ENCODE data around the gene STX5. TPM values are rescaled to one million over a fixed set of nuclear protein-coding genes. Genes with fewer than 3 reads are reported as not detected.

STX5 gene
- total and polyA plus RNA-seq, 9 of the 15 experiments (the other 6 are each of a cell fraction or from before 2014, with no cell fraction given): 2.8 to 28.6 (median 23.7) TPM

DNA sequence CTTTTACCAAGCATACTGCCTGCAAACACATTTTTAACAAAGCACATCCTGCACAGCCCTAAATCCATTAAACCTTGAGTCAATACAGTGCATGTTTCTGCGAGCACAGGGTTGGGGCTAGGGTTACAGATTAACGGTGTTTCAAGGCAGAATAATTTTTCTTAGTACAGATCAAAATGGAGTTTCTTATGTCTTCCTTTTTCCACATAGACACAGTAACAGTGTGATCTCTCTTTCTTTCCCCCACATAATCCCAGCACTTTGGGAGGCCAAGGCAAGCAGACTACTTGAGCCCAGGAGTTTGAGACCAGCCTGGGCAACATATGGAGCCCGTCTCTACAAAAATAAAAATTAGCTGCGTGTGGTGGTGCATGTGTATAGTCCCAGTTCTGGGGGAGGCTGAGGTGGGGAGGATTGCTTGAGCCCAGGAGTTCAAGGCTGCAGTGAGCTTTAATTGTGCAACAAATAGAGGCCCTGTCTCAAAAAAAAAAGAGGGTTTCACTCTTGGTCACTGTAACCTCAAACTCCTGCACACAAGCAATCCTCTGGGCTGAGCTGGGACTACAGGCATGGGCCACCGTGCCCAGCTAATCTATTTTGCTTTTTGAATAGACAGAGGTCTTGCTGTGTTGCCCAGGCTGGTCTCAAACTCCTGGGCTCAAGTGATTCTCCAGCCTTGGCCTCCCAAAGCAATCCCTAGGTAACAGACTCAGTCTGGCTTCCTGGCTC is 29.1 kb upstream of the STX5 start (continued):
- no peak for TF ChIP-seq NCOR1 (IDR thresholded peaks at IDR 0.05)
- no peak for TF ChIP-seq U2AF1 (optimal IDR thresholded peaks at IDR 0.05; ENCODE audit: low read depth, low read length)
- TF ChIP-seq HDGF (IDR thresholded peaks at IDR 0.05): no peak
- TF ChIP-seq, protein P1, sequence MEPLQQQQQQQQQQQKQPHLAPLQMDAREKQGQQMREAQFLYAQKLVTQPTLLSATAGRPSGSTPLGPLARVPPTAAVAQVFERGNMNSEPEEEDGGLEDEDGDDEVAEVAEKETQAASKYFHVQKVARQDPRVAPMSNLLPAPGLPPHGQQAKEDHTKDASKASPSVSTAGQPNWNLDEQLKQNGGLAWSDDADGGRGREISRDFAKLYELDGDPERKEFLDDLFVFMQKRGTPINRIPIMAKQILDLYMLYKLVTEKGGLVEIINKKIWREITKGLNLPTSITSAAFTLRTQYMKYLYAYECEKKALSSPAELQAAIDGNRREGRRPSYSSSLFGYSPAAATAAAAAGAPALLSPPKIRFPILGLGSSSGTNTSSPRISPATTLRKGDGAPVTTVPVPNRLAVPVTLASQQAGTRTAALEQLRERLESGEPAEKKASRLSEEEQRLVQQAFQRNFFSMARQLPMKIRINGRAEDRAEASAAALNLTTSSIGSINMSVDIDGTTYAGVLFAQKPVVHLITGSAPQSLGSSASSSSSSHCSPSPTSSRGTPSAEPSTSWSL (CRISPR knock-in tag; IDR thresholded peaks at IDR 0.05; ENCODE audit: borderline replicate concordance): no peak
- no peak for TF ChIP-seq SETDB1 (IDR thresholded peaks at IDR 0.05; ENCODE audit: low read length)
- no peak for TF ChIP-seq MXI1 (IDR thresholded peaks at IDR 0.05; ENCODE audit: low read depth, low read length)
- TF ChIP-seq NCOA4 (IDR thresholded peaks at IDR 0.05; ENCODE audit: partially characterized antibody): no peak
- TF ChIP-seq ZNF586 (CRISPR knock-in tag; conservative IDR thresholded peaks at IDR 0.05): 0 out of 2 replicates have a peak, but pooled peaks have one; percentile 49
- TF ChIP-seq, protein P2, sequence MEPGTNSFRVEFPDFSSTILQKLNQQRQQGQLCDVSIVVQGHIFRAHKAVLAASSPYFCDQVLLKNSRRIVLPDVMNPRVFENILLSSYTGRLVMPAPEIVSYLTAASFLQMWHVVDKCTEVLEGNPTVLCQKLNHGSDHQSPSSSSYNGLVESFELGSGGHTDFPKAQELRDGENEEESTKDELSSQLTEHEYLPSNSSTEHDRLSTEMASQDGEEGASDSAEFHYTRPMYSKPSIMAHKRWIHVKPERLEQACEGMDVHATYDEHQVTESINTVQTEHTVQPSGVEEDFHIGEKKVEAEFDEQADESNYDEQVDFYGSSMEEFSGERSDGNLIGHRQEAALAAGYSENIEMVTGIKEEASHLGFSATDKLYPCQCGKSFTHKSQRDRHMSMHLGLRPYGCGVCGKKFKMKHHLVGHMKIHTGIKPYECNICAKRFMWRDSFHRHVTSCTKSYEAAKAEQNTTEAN (CRISPR knock-in tag; IDR thresholded peaks at IDR 0.05): no peak
- no peak for TF ChIP-seq SPI1 (IDR thresholded peaks at IDR 0.05; ENCODE audit: borderline replicate concordance, low read depth, low read length)
- no peak for TF ChIP-seq CCAR2 (IDR thresholded peaks at IDR 0.05; ENCODE audit: low read depth, low read length)
- TF ChIP-seq KLF6 (CRISPR knock-in tag; IDR thresholded peaks at IDR 0.05; ENCODE audit: borderline replicate concordance): peak; percentile 90
- no peak for TF ChIP-seq SAP30 (IDR thresholded peaks at IDR 0.05; ENCODE audit: borderline replicate concordance, insufficient read depth, low read depth, low read length, poor library complexity, severe bottlenecking)
- no peak for TF ChIP-seq RBM34 (IDR thresholded peaks at IDR 0.05; ENCODE audit: borderline replicate concordance, insufficient read depth, low read length)
- no peak for TF ChIP-seq ZFP36 (IDR thresholded peaks at IDR 0.05; ENCODE audit: low read depth, low read length, partially characterized antibody)
- TF ChIP-seq, protein P3, sequence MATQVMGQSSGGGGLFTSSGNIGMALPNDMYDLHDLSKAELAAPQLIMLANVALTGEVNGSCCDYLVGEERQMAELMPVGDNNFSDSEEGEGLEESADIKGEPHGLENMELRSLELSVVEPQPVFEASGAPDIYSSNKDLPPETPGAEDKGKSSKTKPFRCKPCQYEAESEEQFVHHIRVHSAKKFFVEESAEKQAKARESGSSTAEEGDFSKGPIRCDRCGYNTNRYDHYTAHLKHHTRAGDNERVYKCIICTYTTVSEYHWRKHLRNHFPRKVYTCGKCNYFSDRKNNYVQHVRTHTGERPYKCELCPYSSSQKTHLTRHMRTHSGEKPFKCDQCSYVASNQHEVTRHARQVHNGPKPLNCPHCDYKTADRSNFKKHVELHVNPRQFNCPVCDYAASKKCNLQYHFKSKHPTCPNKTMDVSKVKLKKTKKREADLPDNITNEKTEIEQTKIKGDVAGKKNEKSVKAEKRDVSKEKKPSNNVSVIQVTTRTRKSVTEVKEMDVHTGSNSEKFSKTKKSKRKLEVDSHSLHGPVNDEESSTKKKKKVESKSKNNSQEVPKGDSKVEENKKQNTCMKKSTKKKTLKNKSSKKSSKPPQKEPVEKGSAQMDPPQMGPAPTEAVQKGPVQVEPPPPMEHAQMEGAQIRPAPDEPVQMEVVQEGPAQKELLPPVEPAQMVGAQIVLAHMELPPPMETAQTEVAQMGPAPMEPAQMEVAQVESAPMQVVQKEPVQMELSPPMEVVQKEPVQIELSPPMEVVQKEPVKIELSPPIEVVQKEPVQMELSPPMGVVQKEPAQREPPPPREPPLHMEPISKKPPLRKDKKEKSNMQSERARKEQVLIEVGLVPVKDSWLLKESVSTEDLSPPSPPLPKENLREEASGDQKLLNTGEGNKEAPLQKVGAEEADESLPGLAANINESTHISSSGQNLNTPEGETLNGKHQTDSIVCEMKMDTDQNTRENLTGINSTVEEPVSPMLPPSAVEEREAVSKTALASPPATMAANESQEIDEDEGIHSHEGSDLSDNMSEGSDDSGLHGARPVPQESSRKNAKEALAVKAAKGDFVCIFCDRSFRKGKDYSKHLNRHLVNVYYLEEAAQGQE (IDR thresholded peaks at IDR 0.05; ENCODE audit: borderline replicate concordance): no peak
- TF ChIP-seq, protein P3 (CRISPR knock-in tag; IDR thresholded peaks at IDR 0.05; ENCODE audit: low read depth): no peak
- TF ChIP-seq ZNF347 (CRISPR knock-in tag; IDR thresholded peaks at IDR 0.05; ENCODE audit: low read depth): no peak

Data from K562 (cell line).